Endodermal cell (in vitro differentiated cells): ENCODE results near the gene SNRPB. TPM values are rescaled to one million over a fixed set of nuclear protein-coding genes. Genes with fewer than 3 reads are reported as not detected.

ENCODE experiments used
- DNase-seq: peaks from one replicate; pipeline ENCODE4 v3.0.0-alpha.2; 2017
- H3K27ac ChIP-seq: 2 replicates; pipeline ENCODE4 v1.5.1; 2013; ENCODE audit warnings: mild to moderate bottlenecking, low read depth, low read length, moderate library complexity
- H3K27me3 ChIP-seq: 2 replicates; pipeline ENCODE4 v1.6.1; 2013; ENCODE audit warnings: mild to moderate bottlenecking, low read length, moderate library complexity; ENCODE audit not compliant: insufficient read depth, control insufficient read depth, poor library complexity, severe bottlenecking
- H3K36me3 ChIP-seq: 2 replicates; pipeline ENCODE4 v1.7.0; 2013; ENCODE audit warnings: mild to moderate bottlenecking, low read length, moderate library complexity; ENCODE audit not compliant: control insufficient read depth, insufficient read depth
- H3K4me1 ChIP-seq: one replicate; pipeline ENCODE4 v1.7.0; 2013; ENCODE audit warnings: low read length; ENCODE audit not compliant: control insufficient read depth, insufficient read depth
- H3K4me3 ChIP-seq: 2 replicates; pipeline ENCODE4 v1.5.1; 2013; ENCODE audit warnings: mild to moderate bottlenecking, low read length, moderate library complexity
- H3K9ac ChIP-seq: 2 replicates; pipeline ENCODE4 v1.6.1; 2013; ENCODE audit warnings: mild to moderate bottlenecking, low read length, moderate library complexity; ENCODE audit not compliant: poor library complexity, severe bottlenecking; ENCODE audit errors: extremely low read depth
- H3K9me3 ChIP-seq: 2 replicates; pipeline ENCODE4 v1.6.1; 2013; ENCODE audit warnings: mild to moderate bottlenecking, low read length, moderate library complexity; ENCODE audit not compliant: control insufficient read depth
- H3K27ac Mint-ChIP-seq: 2 replicates; pipeline ENCODE4 v1.8.0; 2020; ENCODE audit warnings: mixed read lengths
- H3K27me3 Mint-ChIP-seq: 2 replicates; pipeline ENCODE4 v1.8.0; 2021; ENCODE audit warnings: mild to moderate bottlenecking, mixed read lengths; ENCODE audit not compliant: insufficient read depth
- H3K36me3 Mint-ChIP-seq: 2 replicates; pipeline ENCODE4 v1.8.0; 2020; ENCODE audit warnings: low read depth, mixed read lengths
- H3K4me1 Mint-ChIP-seq: 2 replicates; pipeline ENCODE4 v1.8.0; 2020; ENCODE audit warnings: mixed read lengths
- H3K4me3 Mint-ChIP-seq: 2 replicates; pipeline ENCODE4 v1.8.0; 2020; ENCODE audit warnings: mild to moderate bottlenecking, moderate library complexity, mixed read lengths
- H3K9me3 Mint-ChIP-seq: 2 replicates; pipeline ENCODE4 v1.8.0; 2020; ENCODE audit warnings: mild to moderate bottlenecking, mixed read lengths
- CTCF ChIP-seq: fragments of 200-600 bp; sonication (generic); conservative IDR thresholded peaks from 2 replicates; pipeline ENCODE4 v1.5.0; 2021; ENCODE audit warnings: antibody characterized with exemption, mild to moderate bottlenecking
- WGBS, 2 experiments: methylation state at CpG; one replicate each; pipeline versions ENCODE4 v1.1.5 to v1.1.7; 2013; ENCODE audit warnings: missing lambda C conversion rate in 2 of 2, mixed read lengths in 1 of 2; ENCODE audit not compliant: insufficient coverage in 1 of 2, insufficient read length in 1 of 2; 5-methylcytosine and 5-hydroxymethylcytosine counted together
- total RNA-seq, 2 donors: library from RNA; stranded (reverse); fragmentation: NEBNext Ultra II Directional in 1 of 2; extraction: Animal tissue kit (Norgen Biotek cat#: 25700) in 1 of 2; gene quantifications; 2 replicates in 1 of 2; 3 replicates in 1 of 2; pipeline ENCODE4 v1.2.1, GENCODE V29; 2021

Gene SNRPB
- total RNA-seq, 2 donors from 2014 or later = 277 to 310 TPM

GRCh38 chr20:2453792-2454191, 16.8 kb downstream of the SNRPB start:
- H3K27me3 ChIP-seq = no peaks in the 10 kb centered on the region
- no peaks in the 10 kb centered on the region for H3K4me1 ChIP-seq
- no peaks in the 10 kb centered on the region for H3K4me1 Mint-ChIP-seq
- no peaks in the 10 kb centered on the region for H3K9me3 ChIP-seq
- WGBS, 2 experiments = 70 to 80% methylated on average over 2 to 3 of the region's 3 CpGs
- no peak for DNase-seq
- no peak for TF ChIP-seq CTCF
- H3K4me3 Mint-ChIP-seq = no peak overlapping the region
- H3K27me3 Mint-ChIP-seq = no peaks in the 10 kb centered on the region
- H3K36me3 ChIP-seq = peaks cover 2% of the 10 kb centered on the region
- H3K4me3 ChIP-seq = no peak overlapping the region
- peak overlapping the region; percentile 55 for H3K27ac Mint-ChIP-seq
- H3K9ac ChIP-seq = no peak overlapping the region
- no peaks in the 10 kb centered on the region for H3K9me3 Mint-ChIP-seq
- H3K27ac ChIP-seq = no peak overlapping the region
- peaks cover 2% of the 10 kb centered on the region for H3K36me3 Mint-ChIP-seq

DNA sequence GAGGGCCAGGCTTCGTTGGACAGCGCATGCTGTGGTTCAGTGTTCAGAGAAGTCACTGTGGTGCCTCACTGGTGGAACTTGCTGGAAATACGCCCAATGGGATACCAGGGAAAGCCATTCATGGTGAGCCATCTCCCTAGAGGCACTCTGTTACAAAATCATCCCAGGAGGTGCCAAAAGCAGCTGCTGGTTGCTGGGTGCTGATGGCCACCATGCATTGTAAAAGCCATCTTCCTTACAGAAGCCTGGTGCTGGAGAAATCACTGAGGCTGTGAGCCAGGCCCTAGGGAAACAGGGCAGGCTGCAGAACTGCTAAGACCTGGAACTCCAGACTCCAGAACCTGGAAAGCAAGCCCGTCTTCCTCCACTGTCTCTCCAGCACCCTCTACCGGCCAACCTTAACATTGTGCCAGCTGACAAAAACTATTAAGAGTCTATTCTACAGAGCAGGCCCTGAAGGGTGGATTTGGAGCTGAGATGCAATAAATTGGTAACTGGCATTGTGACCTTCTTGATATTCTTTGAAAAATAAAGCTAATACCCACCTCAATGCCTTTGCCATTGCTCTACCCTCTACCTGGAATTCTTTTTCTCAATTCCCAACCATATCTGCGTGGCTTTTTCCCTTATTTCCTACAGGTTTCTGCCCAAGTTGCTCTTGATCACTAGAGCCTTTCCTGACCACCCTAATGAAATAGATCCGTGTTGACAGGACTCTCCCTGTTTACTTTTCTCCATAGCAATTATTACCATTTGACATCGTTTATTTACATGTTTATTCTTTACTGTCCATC, 18.5 kb downstream of the SNRPB start:
- H3K36me3 Mint-ChIP-seq = no peaks in the 10 kb centered on the region
- no peak overlapping the region for H3K4me3 ChIP-seq
- 63 to 78% methylated on average over 4 to 8 of the region's 8 CpGs for WGBS, 2 experiments
- no peaks in the 10 kb centered on the region for H3K9me3 ChIP-seq
- no peak overlapping the region for H3K27ac Mint-ChIP-seq
- peak; percentile 93 for TF ChIP-seq CTCF
- H3K4me1 Mint-ChIP-seq = no peaks in the 10 kb centered on the region
- H3K27ac ChIP-seq = no peak overlapping the region
- no peaks in the 10 kb centered on the region for H3K27me3 ChIP-seq
- H3K27me3 Mint-ChIP-seq = no peaks in the 10 kb centered on the region
- H3K9me3 Mint-ChIP-seq = no peaks in the 10 kb centered on the region
- no peaks in the 10 kb centered on the region for H3K36me3 ChIP-seq
- no peak overlapping the region for H3K9ac ChIP-seq
- H3K4me1 ChIP-seq = no peaks in the 10 kb centered on the region
- no peak overlapping the region for H3K4me3 Mint-ChIP-seq
- peak; percentile 96 for DNase-seq

DNA sequence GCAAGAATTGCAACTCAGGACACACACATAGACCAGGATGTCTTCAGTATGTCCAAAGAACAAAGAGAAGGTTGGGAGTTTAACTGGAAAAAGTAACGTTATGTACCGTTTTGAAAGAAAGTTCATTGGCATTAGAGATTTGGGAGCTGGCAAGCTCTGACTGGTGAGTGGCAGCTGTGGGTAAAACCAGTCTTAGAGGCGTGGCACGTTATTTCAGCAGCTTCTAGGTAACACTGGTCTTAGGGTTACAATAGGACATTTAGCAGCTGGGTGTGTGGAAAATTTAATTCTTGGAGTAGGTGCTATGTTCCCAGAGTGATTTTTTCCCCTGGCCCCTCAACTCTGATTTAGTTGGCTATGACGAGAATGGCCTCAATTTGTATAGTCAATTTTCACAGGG, 19.2 kb downstream of the SNRPB start:
- TF ChIP-seq CTCF = no peak
- Mint-ChIP-seq H3K9me3 (no peaks in the 10 kb centered on the region), H3K4me1 (no peaks in the 10 kb centered on the region), H3K4me3 (no peak overlapping the region), H3K27me3 (no peaks in the 10 kb centered on the region), H3K27ac (no peak overlapping the region), H3K36me3 (no peaks in the 10 kb centered on the region)
- Histone ChIP-seq H3K27ac (no peak overlapping the region), H3K9me3 (no peaks in the 10 kb centered on the region), H3K27me3 (no peaks in the 10 kb centered on the region), H3K9ac (no peak overlapping the region), H3K36me3 (no peaks in the 10 kb centered on the region), H3K4me3 (no peak overlapping the region), H3K4me1 (no peaks in the 10 kb centered on the region)
- DNase-seq = no peak
- WGBS, 2 experiments = 90 to 95% methylated on average over 5 of the region's 5 CpGs
